ENCODE data around the gene SLC39A10.
"Not testable (repeated sequence)": the region's sequence is repeated elsewhere in the genome, so short reads cannot be mapped to it uniquely, and the experiment has no call there.

SLC39A10 gene

DNA sequence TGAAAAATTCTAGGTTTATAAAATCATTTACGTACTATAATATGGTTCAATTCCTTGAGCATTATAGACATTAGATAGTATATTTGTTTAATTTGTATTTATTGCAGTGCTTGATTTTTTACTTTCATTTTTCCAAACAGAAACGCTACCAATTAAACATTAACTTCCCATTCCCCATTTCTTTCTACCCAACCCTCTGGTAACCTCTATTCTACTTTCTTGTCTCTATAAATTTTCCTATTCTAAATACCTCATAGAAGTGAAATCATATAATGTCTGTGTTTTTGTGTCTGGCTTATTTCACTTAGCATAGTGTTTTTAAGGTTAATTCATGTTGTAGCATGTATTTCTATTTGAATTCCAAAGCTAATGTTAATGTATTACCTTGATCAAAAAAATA, 11.6 kb upstream of the SLC39A10 start:
- no peak for FAIRE-seq
- TF ChIP-seq, protein P1, sequence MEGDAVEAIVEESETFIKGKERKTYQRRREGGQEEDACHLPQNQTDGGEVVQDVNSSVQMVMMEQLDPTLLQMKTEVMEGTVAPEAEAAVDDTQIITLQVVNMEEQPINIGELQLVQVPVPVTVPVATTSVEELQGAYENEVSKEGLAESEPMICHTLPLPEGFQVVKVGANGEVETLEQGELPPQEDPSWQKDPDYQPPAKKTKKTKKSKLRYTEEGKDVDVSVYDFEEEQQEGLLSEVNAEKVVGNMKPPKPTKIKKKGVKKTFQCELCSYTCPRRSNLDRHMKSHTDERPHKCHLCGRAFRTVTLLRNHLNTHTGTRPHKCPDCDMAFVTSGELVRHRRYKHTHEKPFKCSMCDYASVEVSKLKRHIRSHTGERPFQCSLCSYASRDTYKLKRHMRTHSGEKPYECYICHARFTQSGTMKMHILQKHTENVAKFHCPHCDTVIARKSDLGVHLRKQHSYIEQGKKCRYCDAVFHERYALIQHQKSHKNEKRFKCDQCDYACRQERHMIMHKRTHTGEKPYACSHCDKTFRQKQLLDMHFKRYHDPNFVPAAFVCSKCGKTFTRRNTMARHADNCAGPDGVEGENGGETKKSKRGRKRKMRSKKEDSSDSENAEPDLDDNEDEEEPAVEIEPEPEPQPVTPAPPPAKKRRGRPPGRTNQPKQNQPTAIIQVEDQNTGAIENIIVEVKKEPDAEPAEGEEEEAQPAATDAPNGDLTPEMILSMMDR (IDR thresholded peaks at IDR 0.05; ENCODE audit: insufficient read depth, missing control alignments) = no peak

DNA sequence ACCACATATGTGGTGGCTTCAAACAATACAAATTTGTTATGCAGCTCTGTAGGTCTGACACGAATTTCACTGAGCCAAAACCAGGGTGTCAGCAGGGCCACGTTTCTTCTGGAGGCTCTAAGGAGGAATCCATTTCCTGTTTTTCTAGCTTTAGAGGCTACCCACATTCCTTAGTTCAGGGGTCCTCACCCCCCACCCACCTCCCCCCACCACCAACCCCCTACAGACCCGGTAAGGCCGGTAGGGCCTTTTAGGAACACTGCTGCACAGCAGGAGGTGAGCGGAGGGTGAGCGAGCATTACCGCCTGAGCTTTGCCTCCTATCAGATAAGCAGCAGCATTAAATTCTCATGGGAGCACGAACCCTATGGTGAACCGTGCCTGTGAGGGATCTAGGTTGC, 10.6 kb upstream of the SLC39A10 start:
- no peak for FAIRE-seq
- TF ChIP-seq, protein P1 (IDR thresholded peaks at IDR 0.05; ENCODE audit: insufficient read depth, missing control alignments) = no peak

More for the DNA sequence above, 11.6 kb upstream of the SLC39A10 start:
- DNase-seq (ENCODE audit: insufficient read length, low spot score) = no peak

DNA sequence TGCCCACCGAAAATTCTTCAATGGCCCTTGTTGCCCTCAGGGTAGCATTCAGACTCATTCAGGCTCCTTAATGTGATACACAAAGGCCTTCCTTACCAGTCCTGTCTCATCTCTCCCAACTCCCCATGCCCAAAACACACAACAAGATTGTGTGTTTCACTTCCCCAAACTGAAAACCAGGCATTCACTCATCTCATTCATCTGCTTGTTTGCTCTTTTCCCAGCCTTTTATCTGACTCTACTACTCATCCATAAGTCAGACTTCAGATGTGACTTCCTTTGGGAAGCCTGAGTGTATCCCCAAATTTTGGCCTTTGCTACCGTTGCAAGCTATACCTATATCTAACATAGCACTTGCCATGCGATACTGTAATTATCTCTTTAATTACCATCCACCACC, 9.7 kb upstream of the SLC39A10 start:
- TF ChIP-seq, protein P1 (IDR thresholded peaks at IDR 0.05; ENCODE audit: insufficient read depth, missing control alignments) = no peak
- DNase-seq (ENCODE audit: insufficient read length, low spot score) (no peak), FAIRE-seq (peak; percentile 16)

More for the DNA sequence above, 10.6 kb upstream of the SLC39A10 start:
- no peak for DNase-seq (ENCODE audit: insufficient read length, low spot score)

DNA sequence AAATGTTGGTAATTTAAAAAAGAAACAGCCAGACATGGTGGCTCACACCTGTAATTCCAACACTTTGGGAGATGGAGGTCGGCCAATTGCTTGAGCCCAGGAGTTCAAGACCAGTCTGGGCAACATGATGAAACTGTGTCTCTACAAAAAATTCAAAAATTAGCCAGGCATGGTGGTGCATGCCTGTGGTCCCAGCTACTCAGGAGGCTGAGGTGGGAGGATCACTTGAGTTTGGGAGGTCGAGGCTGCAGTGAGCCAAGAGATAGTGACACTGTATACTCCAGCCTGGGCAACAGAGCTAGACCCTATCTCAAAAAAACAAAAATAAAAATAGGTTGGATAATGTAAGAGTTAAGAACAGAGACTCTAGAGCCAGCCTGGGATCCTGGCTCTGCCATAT, 8.7 kb upstream of the SLC39A10 start:
- not testable (repeated sequence) for DNase-seq (ENCODE audit: insufficient read length, low spot score); FAIRE-seq

DNA sequence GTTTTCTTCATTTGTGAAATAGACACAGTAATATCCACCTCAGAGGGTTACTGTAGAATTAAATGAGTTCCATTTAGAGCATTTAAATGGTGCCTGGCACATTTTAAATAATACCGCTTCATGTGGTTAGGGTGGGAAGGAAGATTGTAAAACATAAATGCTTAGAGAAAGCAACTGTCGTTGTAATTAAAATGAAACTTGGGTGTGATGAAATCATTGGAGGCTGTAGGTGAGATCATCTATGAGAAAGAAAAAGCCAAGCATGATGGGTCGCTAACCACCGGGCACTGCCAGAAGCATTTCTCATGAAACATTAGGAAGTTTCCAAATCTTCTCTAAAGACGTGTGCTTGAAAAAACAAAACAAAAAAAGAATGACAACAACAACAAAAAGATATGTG, 8.2 kb upstream of the SLC39A10 start:
- no peak for FAIRE-seq
- TF ChIP-seq, protein P1 (IDR thresholded peaks at IDR 0.05; ENCODE audit: insufficient read depth, missing control alignments) = no peak
- DNase-seq (ENCODE audit: insufficient read length, low spot score) = no peak

DNA sequence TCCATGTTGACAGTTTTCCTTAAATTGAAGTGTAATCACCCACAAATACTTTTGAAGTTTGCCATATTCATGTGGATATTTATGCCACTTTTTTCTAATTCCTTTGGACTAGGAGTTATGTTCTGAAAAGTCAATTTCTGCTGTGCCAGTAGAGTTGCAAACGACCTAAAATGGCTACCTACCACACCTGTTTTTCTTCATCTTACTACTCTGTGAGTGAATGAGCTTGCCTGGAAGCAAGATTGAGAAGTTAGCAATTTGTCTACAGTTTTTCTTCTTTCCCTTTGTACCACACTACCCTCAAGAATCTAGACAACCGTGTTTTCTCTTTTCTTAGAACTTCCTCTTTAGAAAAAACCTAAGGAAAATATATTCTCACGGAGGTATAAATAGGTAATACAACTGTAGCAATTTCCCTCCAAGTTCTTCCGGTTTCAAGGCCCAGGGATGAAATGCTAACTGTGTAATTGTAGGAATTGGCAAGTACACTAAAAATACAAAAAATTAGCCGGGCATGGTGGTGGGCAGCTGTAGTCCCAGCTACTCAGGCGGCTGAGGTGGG, 7.3 kb upstream of the SLC39A10 start:
- TF ChIP-seq, protein P1 (IDR thresholded peaks at IDR 0.05; ENCODE audit: insufficient read depth, missing control alignments) = no peak
- DNase-seq (ENCODE audit: insufficient read length, low spot score) = no peak
- no peak for FAIRE-seq

DNA sequence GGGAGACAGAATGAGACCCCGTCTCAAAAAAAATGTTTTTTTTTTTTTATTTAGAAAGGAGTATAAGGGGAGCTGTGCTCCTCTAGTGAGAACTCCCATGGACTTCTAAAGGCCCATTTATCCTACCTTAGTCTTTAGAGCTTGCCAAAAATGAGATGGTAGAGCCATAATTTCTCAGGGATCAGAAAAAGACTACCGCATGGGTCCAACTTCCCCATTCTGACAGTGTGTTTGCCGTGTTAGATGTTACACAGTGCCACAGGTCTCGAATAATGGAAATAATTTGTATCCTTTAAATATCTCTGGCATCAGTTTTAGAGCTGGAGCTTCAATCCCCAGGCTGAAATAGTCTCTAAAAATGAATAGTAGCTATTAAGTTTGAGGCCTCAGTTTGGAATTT, 6.0 kb upstream of the SLC39A10 start:
- TF ChIP-seq, protein P1 (IDR thresholded peaks at IDR 0.05; ENCODE audit: insufficient read depth, missing control alignments) = no peak
- no peak for FAIRE-seq

DNA sequence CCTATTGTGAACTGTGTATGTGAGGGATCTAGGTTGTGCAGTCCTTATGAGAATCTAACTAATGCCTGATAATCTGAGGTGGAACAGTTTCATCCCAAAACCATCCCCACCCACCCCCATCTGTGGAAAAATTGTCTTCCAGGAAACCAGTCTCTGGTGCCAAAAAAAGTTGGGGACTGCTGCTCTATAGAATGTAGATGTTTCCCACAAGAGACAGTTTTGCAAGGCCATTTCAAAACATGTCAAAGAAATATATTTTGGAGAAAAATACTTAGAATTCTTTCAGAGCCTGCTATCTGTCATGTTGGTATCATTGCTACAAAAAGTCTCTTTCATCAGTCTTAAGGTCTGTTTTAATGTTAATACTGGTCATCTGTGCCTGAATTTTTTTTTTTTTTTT, 4.1 kb upstream of the SLC39A10 start:
- FAIRE-seq (no peak), DNase-seq (ENCODE audit: insufficient read length, low spot score) (no peak)
- TF ChIP-seq, protein P1 (IDR thresholded peaks at IDR 0.05; ENCODE audit: insufficient read depth, missing control alignments) = no peak

More for the DNA sequence above, 6.0 kb upstream of the SLC39A10 start:
- no peak for DNase-seq (ENCODE audit: insufficient read length, low spot score)
